Tibial nerve (tissue), 4 donors: ENCODE measurements around the gene EFNA5. TPM values are rescaled to one million over a fixed set of nuclear protein-coding genes. Genes with fewer than 3 reads are reported as not detected.

Source experiments
- DNase-seq, 2 donors: peaks; one replicate each; pipeline ENCODE4 v3.0.0-alpha.2; 2019; ENCODE audit warnings: low spot score in 2 of 2
- H3K27ac ChIP-seq, 4 donors: fragments of 200-600 bp; sonication (generic) in 3 of 4; one replicate each; pipeline ENCODE4 v1.5.1; 2017 to 2019; ENCODE audit warnings: mild to moderate bottlenecking in 1 of 4
- H3K27me3 ChIP-seq, 2 donors: fragments of 200-600 bp; sonication (generic) in 1 of 2; one replicate each; pipeline versions ENCODE4 v1.5.1 to v1.6.0; 2017 to 2019
- H3K36me3 ChIP-seq, 3 donors: fragments of 200-600 bp; sonication (generic); one replicate each; pipeline ENCODE4 v1.5.1; 2018 to 2019
- H3K4me1 ChIP-seq, 4 donors: fragments of 200-600 bp; sonication (generic) in 3 of 4; one replicate each; pipeline ENCODE4 v1.5.1; 2017 to 2019
- H3K4me3 ChIP-seq, 4 donors: fragments of 200-600 bp; sonication (generic) in 3 of 4; one replicate each; pipeline ENCODE4 v1.5.1; 2017 to 2019; ENCODE audit warnings: mild to moderate bottlenecking in 1 of 4, moderate library complexity in 1 of 4
- H3K9me3 ChIP-seq, 4 donors: fragments of 200-600 bp; sonication (generic) in 3 of 4; one replicate each; pipeline ENCODE4 v1.5.1; 2017 to 2019
- CTCF ChIP-seq, 5 experiments: fragments of 200-600 bp in 3 of 5; fragments of 450-650 bp in 2 of 5; sonication (generic) in 3 of 5; IDR thresholded peaks; one replicate each; pipeline ENCODE4 v1.5.1; 2016 to 2019; ENCODE audit warnings: antibody characterized with exemption in 5 of 5, mild to moderate bottlenecking in 3 of 5, moderate library complexity in 2 of 5
- EP300 ChIP-seq, 2 donors: sonication (generic); formaldehyde crosslinking; IDR thresholded peaks; one replicate each; pipeline ENCODE4 v1.6.1; 2017; ENCODE audit warnings: antibody characterized with exemption in 2 of 2, mild to moderate bottlenecking in 1 of 2
- POLR2A ChIP-seq, 2 donors: fragments of 450-650 bp; IDR thresholded peaks; one replicate each; pipeline ENCODE4 v1.6.1; 2017; ENCODE audit warnings: antibody characterized with exemption in 2 of 2, mild to moderate bottlenecking in 2 of 2, moderate library complexity in 2 of 2
- WGBS, 2 donors: methylation state at CpG; one replicate each; pipeline ENCODE4 v1.1.5; 2018; 5-methylcytosine and 5-hydroxymethylcytosine counted together
- total RNA-seq, 4 donors: library from RNA; depleted of rRNA; stranded (reverse); fragments of >200 nt; gene quantifications; one replicate each; pipeline ENCODE4 v1.1.0, GENCODE V29; 2016

EFNA5 gene
- total RNA-seq, 4 donors from 2014 or later = 6.3 to 10.2 (median 6.9) TPM

- H3K27ac ChIP-seq = no peak overlapping the region
- H3K9me3 ChIP-seq = no peaks in the 10 kb centered on the region
- no peaks in the 10 kb centered on the region for H3K27me3 ChIP-seq
- TF ChIP-seq POLR2A (IDR thresholded peaks at IDR 0.05) = no peak
- no peak for TF ChIP-seq EP300 (IDR thresholded peaks at IDR 0.05)
- TF ChIP-seq CTCF (IDR thresholded peaks at IDR 0.05) = no peak
- H3K36me3 ChIP-seq = no peaks in the 10 kb centered on the region
- no peaks in the 10 kb centered on the region for H3K4me1 ChIP-seq
- WGBS, 2 donors = 24 to 28% methylated on average over 6 of the region's 6 CpGs
- no peak for DNase-seq
- no peak overlapping the region for H3K4me3 ChIP-seq
Observed at GRCh38 chr5:107519900-107520354, 150.8 kb downstream of the EFNA5 start.

GRCh38 chr5:107518616-107519015 lies 152.1 kb downstream of the EFNA5 start:
- DNase-seq = no peak
- no peak for TF ChIP-seq CTCF (IDR thresholded peaks at IDR 0.05)
- TF ChIP-seq EP300 (IDR thresholded peaks at IDR 0.05) = no peak
- no peak for TF ChIP-seq POLR2A (IDR thresholded peaks at IDR 0.05)

DNA sequence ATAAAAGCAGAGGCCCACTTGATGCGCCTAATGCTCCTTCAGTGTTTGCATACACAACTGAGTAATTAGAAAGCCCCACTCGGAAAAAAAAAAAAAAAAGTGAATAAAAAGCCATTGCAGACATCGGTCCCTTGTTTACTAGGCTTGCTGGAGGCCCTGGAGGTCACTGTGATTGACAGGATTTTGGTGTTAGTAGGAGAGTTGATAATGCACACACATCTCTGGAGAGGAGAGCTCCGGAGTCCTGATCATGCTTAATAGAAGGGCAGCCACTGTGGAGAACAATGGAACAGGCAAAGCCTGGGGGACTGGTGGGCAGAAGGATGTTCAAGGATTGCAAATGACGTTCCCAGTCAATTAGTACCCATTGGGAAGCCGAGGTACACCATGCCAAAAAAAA lies 152.5 kb downstream of the EFNA5 start:
- WGBS, 2 donors = 60 to 64% methylated on average over 6 of the region's 6 CpGs
- TF ChIP-seq CTCF (IDR thresholded peaks at IDR 0.05) (no peak), EP300 (IDR thresholded peaks at IDR 0.05) (no peak), POLR2A (IDR thresholded peaks at IDR 0.05) (no peak)

More at GRCh38 chr5:107518616-107519015, 152.1 kb downstream of the EFNA5 start:
- H3K9me3 ChIP-seq = no peaks in the 10 kb centered on the region
- H3K4me1 ChIP-seq = no peaks in the 10 kb centered on the region
- H3K4me3 ChIP-seq = no peak overlapping the region
- 72 to 77% methylated on average over 2 of the region's 2 CpGs for WGBS, 2 donors
- H3K36me3 ChIP-seq = no peaks in the 10 kb centered on the region
- H3K27me3 ChIP-seq = no peaks in the 10 kb centered on the region
- H3K27ac ChIP-seq = no peak overlapping the region

GRCh38 chr5:107517185-107518033 lies 153.3 kb downstream of the EFNA5 start:
- Histone ChIP-seq H3K4me1 (no peaks in the 10 kb centered on the region), H3K36me3 (no peaks in the 10 kb centered on the region), H3K9me3 (no peaks in the 10 kb centered on the region), H3K27me3 (no peaks in the 10 kb centered on the region), H3K27ac (no peak overlapping the region), H3K4me3 (no peak overlapping the region)
- DNase-seq = no peak
- TF ChIP-seq CTCF (IDR thresholded peaks at IDR 0.05) = no peak
- WGBS, 2 donors = 88% methylated on average over 10 of the region's 10 CpGs

More for the DNA sequence above, 152.5 kb downstream of the EFNA5 start:
- DNase-seq = no peak
- Histone ChIP-seq H3K27me3 (no peaks in the 10 kb centered on the region), H3K27ac (no peak overlapping the region), H3K4me1 (no peaks in the 10 kb centered on the region), H3K4me3 (no peak overlapping the region), H3K9me3 (no peaks in the 10 kb centered on the region), H3K36me3 (no peaks in the 10 kb centered on the region)

- WGBS, 2 donors = 62 to 82% methylated on average over 3 of the region's 3 CpGs
- H3K36me3 ChIP-seq = no peaks in the 10 kb centered on the region
- no peaks in the 10 kb centered on the region for H3K27me3 ChIP-seq
- no peak overlapping the region for H3K4me3 ChIP-seq
- no peaks in the 10 kb centered on the region for H3K4me1 ChIP-seq
- no peak overlapping the region for H3K27ac ChIP-seq
- no peak for TF ChIP-seq EP300 (IDR thresholded peaks at IDR 0.05)
- TF ChIP-seq CTCF (IDR thresholded peaks at IDR 0.05) = no peak
- DNase-seq = no peak
- H3K9me3 ChIP-seq = no peaks in the 10 kb centered on the region
Observed at GRCh38 chr5:107516452-107517184, 154.1 kb downstream of the EFNA5 start.
